LNCAP (cell line): ENCODE results near the gene SORBS2.

Source experiments
- TF ChIP-seq, protein P1 (sequence below): fragments of 450-650 bp; IDR thresholded peaks from 2 replicates; pipeline ENCODE4 v1.5.1; 2017; ENCODE audit warnings: mild to moderate bottlenecking

SORBS2 gene

DNA sequence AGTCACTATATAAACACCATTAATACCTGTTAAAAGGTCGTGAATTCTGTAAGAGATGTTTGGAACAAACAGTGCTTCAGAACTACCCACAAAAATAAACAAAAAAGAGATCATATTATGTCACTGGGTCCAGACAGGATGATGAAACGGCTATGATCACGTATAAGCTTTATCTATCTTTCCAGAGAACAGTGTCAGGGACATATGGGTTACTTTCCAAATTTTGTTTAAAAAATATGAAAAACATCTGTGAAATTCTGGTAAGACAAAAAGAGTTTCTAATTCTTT lies 90.0 kb downstream of the SORBS2 start:
- TF ChIP-seq, protein P1, sequence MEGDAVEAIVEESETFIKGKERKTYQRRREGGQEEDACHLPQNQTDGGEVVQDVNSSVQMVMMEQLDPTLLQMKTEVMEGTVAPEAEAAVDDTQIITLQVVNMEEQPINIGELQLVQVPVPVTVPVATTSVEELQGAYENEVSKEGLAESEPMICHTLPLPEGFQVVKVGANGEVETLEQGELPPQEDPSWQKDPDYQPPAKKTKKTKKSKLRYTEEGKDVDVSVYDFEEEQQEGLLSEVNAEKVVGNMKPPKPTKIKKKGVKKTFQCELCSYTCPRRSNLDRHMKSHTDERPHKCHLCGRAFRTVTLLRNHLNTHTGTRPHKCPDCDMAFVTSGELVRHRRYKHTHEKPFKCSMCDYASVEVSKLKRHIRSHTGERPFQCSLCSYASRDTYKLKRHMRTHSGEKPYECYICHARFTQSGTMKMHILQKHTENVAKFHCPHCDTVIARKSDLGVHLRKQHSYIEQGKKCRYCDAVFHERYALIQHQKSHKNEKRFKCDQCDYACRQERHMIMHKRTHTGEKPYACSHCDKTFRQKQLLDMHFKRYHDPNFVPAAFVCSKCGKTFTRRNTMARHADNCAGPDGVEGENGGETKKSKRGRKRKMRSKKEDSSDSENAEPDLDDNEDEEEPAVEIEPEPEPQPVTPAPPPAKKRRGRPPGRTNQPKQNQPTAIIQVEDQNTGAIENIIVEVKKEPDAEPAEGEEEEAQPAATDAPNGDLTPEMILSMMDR = no peak

DNA sequence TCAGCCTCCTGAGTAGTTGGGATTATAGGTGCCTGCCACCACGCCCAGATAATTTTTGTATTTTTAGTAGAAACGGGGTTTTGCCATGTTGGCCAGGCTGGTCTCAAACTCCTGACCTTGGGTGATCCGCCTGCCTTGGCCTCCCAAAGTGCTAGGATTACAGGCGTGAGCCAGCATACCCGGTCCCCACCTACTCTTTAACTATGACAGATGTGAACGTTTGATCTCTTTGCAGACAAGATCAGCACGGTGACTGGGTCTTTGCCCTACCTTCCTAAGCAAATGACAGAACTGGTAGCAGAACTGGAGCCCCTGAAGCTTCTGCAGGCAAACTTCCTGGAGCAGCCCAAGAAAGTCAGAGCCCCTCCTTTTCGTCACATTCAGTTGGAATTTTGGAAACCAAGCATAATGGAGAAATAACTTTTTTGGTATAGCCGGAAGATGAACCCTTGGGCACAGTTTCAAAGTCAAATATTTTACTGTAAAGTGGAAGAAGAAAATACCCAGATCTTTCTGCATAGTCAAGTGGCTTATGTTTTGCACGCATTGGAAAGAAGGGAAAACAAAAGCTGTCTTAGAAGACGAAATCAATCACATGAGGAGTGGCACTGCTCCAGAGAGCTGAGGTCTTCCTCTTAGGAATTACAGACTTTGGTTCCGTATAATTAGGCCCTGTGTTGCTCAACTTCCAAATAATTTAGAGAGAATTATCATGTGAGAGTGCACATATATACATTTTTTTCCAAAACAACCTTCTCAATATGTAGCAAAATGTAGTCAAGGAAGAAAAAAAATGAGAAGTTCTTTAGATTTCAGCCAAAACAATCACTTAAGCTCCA lies 90.6 kb downstream of the SORBS2 start:
- TF ChIP-seq, protein P1 = no peak

DNA sequence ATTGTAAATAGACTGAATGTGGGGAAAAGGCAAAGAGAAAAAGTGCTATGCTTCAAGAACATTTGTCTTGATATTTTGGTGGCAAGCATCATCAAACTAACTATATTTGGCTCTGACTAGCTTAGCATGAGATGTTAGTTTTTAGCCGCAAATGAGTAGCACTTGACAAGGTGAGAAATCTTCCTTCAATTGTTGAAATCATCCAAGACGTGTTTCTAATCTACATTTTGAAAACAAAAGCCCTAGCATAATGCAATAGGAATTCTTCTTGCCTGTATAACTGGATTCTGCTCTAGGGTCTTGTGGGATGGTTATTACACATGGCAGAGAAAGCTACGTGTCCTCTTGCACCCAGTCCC lies 92.5 kb downstream of the SORBS2 start:
- TF ChIP-seq, protein P1 = no peak

DNA sequence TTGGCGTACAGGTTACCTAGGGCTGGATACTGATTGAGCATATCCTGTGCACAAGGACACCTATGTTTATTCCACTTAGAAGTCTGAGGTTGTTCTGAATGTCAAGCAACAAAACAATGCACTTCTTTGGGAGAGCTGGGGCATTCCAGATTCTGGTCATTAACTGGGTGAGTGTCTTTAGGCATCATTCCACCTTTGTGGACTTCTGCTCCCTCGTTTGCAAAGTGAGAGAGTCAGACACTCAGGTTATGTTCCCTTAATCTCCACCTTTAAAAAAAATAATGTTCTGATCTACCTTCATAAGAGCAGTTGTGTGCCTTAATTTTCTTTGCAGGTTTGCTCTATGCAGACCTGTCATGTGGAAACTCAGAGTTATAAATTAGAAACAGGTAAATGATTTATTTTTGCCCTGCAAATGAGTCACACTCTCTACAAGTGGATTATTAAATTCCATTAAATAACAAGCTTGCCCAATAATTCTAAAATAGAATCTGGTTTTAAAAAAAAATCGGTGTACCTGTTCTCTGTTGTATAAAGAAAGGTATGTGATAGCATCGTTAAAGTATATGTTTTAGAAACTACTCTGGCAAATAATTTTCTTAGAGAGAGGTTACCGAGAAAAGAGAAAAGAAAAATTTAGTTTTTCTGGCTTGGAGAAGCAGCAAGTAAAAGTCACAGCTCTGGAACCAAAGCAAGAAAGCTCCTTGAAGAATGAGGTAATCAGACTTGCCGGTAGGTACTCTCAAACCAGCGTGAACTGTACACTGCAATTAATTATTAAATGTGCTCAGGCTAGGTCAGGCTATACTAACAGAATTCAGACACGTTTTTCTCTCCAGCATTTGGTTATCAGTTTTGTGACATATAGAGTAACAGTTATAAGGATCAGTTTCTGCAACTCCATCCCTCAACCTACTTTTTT lies 93.2 kb downstream of the SORBS2 start:
- TF ChIP-seq, protein P1 = no peak

DNA sequence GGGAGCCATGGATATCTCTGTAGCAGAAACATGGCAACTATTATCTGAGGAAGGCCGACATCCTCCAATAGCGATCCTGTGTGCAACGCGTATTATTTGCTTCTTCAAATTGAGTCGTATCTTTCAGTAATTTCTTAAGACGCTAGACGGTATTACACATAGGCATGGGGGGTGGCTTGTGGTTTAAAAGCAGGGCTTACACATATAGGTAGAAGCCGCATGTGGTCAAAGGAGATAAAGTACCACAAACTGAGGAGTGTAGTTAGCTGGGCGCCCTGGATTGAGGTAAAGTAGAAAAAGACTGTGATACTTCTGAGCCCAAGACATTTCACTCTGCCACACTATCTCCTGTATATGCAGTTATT lies 94.6 kb downstream of the SORBS2 start:
- TF ChIP-seq, protein P1 = no peak

DNA sequence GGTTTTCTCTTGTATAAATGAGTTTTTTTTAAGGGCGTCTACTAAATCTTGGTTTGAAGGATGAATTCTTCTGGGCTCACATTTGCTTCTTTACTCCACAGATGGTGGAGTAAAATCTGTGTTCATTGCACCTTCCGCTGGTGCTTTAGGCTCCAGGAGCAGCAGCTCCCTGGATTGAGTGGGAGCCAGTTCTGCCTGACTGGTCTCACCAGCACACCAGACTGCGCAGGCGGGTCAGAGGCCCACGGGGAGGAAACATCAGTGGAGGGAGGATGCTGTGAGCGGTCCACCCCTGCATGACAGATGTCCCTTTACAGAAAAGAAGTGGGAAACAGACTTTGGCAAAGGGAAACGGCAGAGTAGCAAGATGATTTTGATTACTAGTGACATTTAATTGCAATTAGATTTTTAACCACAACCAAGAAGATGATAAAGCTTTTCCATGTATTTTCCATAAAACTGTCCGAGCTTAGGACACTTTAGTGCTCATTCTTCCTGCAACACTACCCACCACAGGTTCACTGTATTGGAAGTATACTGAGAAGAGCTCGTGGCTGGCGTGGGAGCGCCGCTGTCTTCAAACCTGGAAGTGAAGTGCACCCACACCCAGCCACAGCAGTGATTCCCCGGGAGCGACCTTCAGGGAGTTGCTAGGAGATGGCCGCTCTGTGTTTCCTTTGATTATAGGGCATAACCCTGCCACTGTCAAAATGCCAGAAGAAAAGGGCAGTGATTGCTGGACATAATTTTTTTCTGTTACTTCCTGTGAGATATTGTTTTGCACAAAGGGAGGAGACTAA lies 95.2 kb downstream of the SORBS2 start:
- TF ChIP-seq, protein P1 = no peak

DNA sequence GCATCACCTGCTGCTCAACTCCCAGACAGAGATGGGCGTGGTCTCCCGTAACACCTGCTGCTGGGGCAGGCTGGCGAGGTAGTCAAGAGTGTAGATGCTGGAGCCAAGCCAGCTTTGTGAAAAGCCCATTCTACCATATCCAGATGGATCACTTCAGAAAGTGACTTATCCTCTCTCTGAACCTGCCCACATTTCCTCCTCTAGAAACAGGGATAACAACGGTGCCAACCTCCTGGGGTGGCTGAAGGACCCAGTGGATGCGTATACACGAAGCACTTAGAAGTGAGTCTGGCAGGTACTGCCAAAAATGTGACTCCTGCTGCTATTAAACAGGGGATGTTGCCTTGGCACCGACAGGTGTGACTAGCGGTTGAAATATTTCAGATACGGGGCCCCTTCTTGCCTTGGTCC lies 95.8 kb downstream of the SORBS2 start:
- TF ChIP-seq, protein P1 = no peak
